A673 (cell line): ENCODE data around the gene SELP. TPM values are rescaled to one million over a fixed set of nuclear protein-coding genes. Genes with fewer than 3 reads are reported as not detected.

Source experiments
- BruUV-seq: library from RNA; stranded (reverse); fragments of 400-500 nt; replicated peaks from 2 replicates; lab custom pipeline; 2021; lab: Mats Ljungman, UMichigan
- CTCF ChIA-PET: fragments of 300-600 bp; sonication (Branson Sonifier 250); formaldehyde crosslinking; loops from one replicate; lab custom pipeline; 2022; ENCODE audit warnings: antibody characterized with exemption; lab: Charles Lee
- POLR2A ChIA-PET: fragments of 300-600 bp; sonication (Branson Sonifier 250); formaldehyde crosslinking; loops from one replicate; lab custom pipeline; 2022; ENCODE audit warnings: antibody characterized with exemption; ENCODE audit not compliant: low non-redundant PET; lab: Charles Lee
- DNase-seq: peaks from one replicate; pipeline ENCODE4 v3.0.0-alpha.2; 2015; ENCODE audit warnings: low spot score
- H3K27ac ChIP-seq: fragments of 200-600 bp; sonication (generic); 2 replicates; pipeline ENCODE4 v1.5.1; 2016; ENCODE audit warnings: mixed run types, low read depth, mild to moderate bottlenecking, mixed read lengths, antibody characterized with exemption, low read length; ENCODE audit not compliant: poor library complexity, severe bottlenecking
- H3K27me3 ChIP-seq: fragments of 200-600 bp; sonication (generic); replicated peaks from 2 replicates; pipeline ENCODE4 v1.6.1; 2017; ENCODE audit warnings: mixed run types, low read depth, mild to moderate bottlenecking, mixed read lengths, antibody characterized with exemption, low read length; ENCODE audit not compliant: insufficient read depth, poor library complexity
- H3K36me3 ChIP-seq: fragments of 200-600 bp; sonication (generic); 2 replicates; pipeline ENCODE4 v1.6.1; 2016; ENCODE audit warnings: mixed run types, mild to moderate bottlenecking, mixed read lengths, antibody characterized with exemption, low read length; ENCODE audit not compliant: insufficient read depth, poor library complexity, severe bottlenecking
- H3K4me1 ChIP-seq: fragments of 200-600 bp; sonication (generic); 2 replicates; pipeline ENCODE4 v1.6.1; 2017; ENCODE audit warnings: mixed run types, mild to moderate bottlenecking, mixed read lengths, antibody characterized with exemption, low read length; ENCODE audit not compliant: insufficient read depth, poor library complexity, severe bottlenecking
- H3K4me3 ChIP-seq: fragments of 200-600 bp; sonication (generic); 2 replicates; pipeline ENCODE4 v1.5.1; 2016; ENCODE audit warnings: low read depth, mixed run types, mild to moderate bottlenecking, mixed read lengths, low read length; ENCODE audit not compliant: poor library complexity, severe bottlenecking
- H3K9me3 ChIP-seq: fragments of 200-600 bp; sonication (generic); 2 replicates; pipeline ENCODE4 v1.6.1; 2016; ENCODE audit warnings: mixed run types, low read depth, mild to moderate bottlenecking, mixed read lengths, antibody characterized with exemption, low read length; ENCODE audit not compliant: poor library complexity, severe bottlenecking
- EZH2 ChIP-seq: fragments of 200-600 bp; sonication (generic); IDR thresholded peaks from 2 replicates; pipeline ENCODE4 v1.6.1; 2017; ENCODE audit warnings: borderline replicate concordance, low read depth, mild to moderate bottlenecking, mixed read lengths, antibody characterized with exemption, low read length; ENCODE audit not compliant: poor library complexity, severe bottlenecking
- intact Hi-C: fragments of 100-400 bp; cut with micrococcal nuclease; formaldehyde crosslinking; loops from one replicate; pipeline ENCODE4 v1.10.0; 2022; ENCODE audit not compliant: unreplicated experiment
- total RNA-seq: library from RNA; stranded (reverse); gene quantifications from 2 replicates; pipeline ENCODE4 v1.2.3, GENCODE V29; 2021
- TF ChIP-seq, protein P1 (sequence below): fragments of 300-800, 200-600 bp; sonication (generic); conservative IDR thresholded peaks from 2 replicates; pipeline ENCODE4 v1.5.1; 2017; ENCODE audit warnings: low read depth, mild to moderate bottlenecking, antibody characterized with exemption, low read length, moderate library complexity, mixed read lengths

SELP gene
- total RNA-seq, 1 experiment from 2014 or later: not detected

- CTCF ChIA-PET: no interaction called here
- DNase-seq: no peak
- TF ChIP-seq, protein P1, sequence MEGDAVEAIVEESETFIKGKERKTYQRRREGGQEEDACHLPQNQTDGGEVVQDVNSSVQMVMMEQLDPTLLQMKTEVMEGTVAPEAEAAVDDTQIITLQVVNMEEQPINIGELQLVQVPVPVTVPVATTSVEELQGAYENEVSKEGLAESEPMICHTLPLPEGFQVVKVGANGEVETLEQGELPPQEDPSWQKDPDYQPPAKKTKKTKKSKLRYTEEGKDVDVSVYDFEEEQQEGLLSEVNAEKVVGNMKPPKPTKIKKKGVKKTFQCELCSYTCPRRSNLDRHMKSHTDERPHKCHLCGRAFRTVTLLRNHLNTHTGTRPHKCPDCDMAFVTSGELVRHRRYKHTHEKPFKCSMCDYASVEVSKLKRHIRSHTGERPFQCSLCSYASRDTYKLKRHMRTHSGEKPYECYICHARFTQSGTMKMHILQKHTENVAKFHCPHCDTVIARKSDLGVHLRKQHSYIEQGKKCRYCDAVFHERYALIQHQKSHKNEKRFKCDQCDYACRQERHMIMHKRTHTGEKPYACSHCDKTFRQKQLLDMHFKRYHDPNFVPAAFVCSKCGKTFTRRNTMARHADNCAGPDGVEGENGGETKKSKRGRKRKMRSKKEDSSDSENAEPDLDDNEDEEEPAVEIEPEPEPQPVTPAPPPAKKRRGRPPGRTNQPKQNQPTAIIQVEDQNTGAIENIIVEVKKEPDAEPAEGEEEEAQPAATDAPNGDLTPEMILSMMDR: no peak
- TF ChIP-seq EZH2: no peak
- Histone ChIP-seq H3K27ac (no peak overlapping the region), H3K4me3 (no peak overlapping the region), H3K27me3 (no peaks in the 10 kb centered on the region), H3K4me1 (no peaks in the 10 kb centered on the region), H3K9me3 (no peaks in the 10 kb centered on the region), H3K36me3 (no peaks in the 10 kb centered on the region)
- POLR2A ChIA-PET: no interaction called here
- BruUV-seq: no TSS peak
- intact Hi-C loops: no loop called here
Observed at GRCh38 chr1:169653873-169654272, 23.9 kb upstream of the SELP start.

DNA sequence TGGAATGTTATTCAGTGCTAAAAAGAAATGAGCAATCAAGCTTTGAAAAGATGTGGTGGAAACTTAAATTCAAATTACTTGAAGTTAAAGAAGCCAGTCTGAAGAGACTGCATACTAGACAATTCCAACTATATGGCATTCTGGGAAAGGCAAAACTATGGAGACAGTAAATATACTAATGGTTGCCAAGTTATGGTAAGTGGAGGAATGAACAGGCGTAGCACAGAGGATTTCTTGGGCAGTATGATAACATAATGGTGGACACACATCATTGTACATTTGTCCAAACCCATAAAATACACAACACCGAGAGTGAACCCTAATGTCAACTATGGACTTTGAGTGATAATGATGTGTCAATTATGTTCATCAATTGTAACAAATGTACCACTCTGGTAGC is 21.1 kb upstream of the SELP start:
- intact Hi-C loops: no loop called here
- CTCF ChIA-PET: no interaction called here

GRCh38 chr1:169650551-169650950 is 20.6 kb upstream of the SELP start:
- BruUV-seq: no TSS peak
- TF ChIP-seq, protein P1: no peak
- TF ChIP-seq EZH2: no peak
- H3K4me1 ChIP-seq: no peaks in the 10 kb centered on the region
- peaks cover 15% of the 10 kb centered on the region for H3K27me3 ChIP-seq
- DNase-seq: no peak
- POLR2A ChIA-PET: no interaction called here
- no peaks in the 10 kb centered on the region for H3K9me3 ChIP-seq
- H3K36me3 ChIP-seq: no peaks in the 10 kb centered on the region
- H3K27ac ChIP-seq: no peak overlapping the region
- intact Hi-C loops: no loop called here
- CTCF ChIA-PET: no interaction called here
- no peak overlapping the region for H3K4me3 ChIP-seq

More for the DNA sequence above, 21.1 kb upstream of the SELP start:
- Histone ChIP-seq H3K4me1 (no peaks in the 10 kb centered on the region), H3K36me3 (no peaks in the 10 kb centered on the region), H3K4me3 (no peak overlapping the region), H3K9me3 (no peaks in the 10 kb centered on the region), H3K27me3 (peaks cover 13% of the 10 kb centered on the region), H3K27ac (no peak overlapping the region)
- DNase-seq: no peak
- no TSS peak for BruUV-seq
- TF ChIP-seq, protein P1: no peak
- TF ChIP-seq EZH2: no peak
- POLR2A ChIA-PET: no interaction called here
